Measurements from ENCODE around the gene SCN2B. TPM values are rescaled to one million over a fixed set of nuclear protein-coding genes. Genes with fewer than 3 reads are reported as not detected.
A peak's percentile ranks its signal among the peaks of the same experiment; 100 is the strongest.

Gene SCN2B
- total RNA-seq, 6 donors from 2014 or later = 0.22 to 2.4 (median 0.32) TPM; not detected in 2

- WGBS, 2 donors = 37 to 54% methylated on average over 9 to 13 of the region's 13 CpGs
- no peak for TF ChIP-seq POLR2AphosphoS5 (IDR thresholded peaks at IDR 0.05)
- Histone ChIP-seq H3K9me3 (no peaks in the 10 kb centered on the region), H3K36me3 (no peaks in the 10 kb centered on the region), H3K27ac (peak overlapping the region in 2 of 4 donors; percentile 23 to 26), H3K4me1 (peaks cover 6 to 25% (median 16%) of the 10 kb centered on the region in 4 donors), H3K27me3 (peaks cover 0 to 2% (median 0%) of the 10 kb centered on the region in 4 donors), H3K4me3 (peak overlapping the region in 1 of 4 donors; percentile 36)
- peak in 1 of 2 donors; percentile 41 for ATAC-seq (ENCODE audit: low FRiP score in 2 of 2)
- DNase-seq = no peak
These were observed 1.1 kb downstream of the SCN2B start for GRCh38 chr11:118175031-118175992.

- TF ChIP-seq CTCF (IDR thresholded peaks at IDR 0.05) = no peak
- TF ChIP-seq POLR2A (IDR thresholded peaks at IDR 0.05) = no peak
- no peak for TF ChIP-seq POLR2AphosphoS5 (IDR thresholded peaks at IDR 0.05)
- no peak for TF ChIP-seq EP300 (IDR thresholded peaks at IDR 0.05)
- Histone ChIP-seq H3K36me3 (no peaks in the 10 kb centered on the region), H3K27ac (no peak overlapping the region), H3K9me3 (no peaks in the 10 kb centered on the region), H3K4me3 (no peak overlapping the region), H3K4me1 (peaks cover 6 to 25% (median 14%) of the 10 kb centered on the region in 4 donors), H3K27me3 (peaks cover 0 to 2% (median 0%) of the 10 kb centered on the region in 4 donors)
- ATAC-seq (ENCODE audit: low FRiP score in 2 of 2) (no peak), DNase-seq (no peak)
- 89 to 90% methylated on average over 9 of the region's 9 CpGs for WGBS, 2 donors
These were observed 2.4 kb downstream of the SCN2B start for GRCh38 chr11:118174006-118174567.

GRCh38 chr11:118172356-118172755, 4.1 kb downstream of the SCN2B start:
- ATAC-seq (ENCODE audit: low FRiP score in 2 of 2) = no peak
- TF ChIP-seq POLR2A (IDR thresholded peaks at IDR 0.05) = no peak
- TF ChIP-seq POLR2AphosphoS5 (IDR thresholded peaks at IDR 0.05) = no peak
- no peak for TF ChIP-seq CTCF (IDR thresholded peaks at IDR 0.05)
- no peak for TF ChIP-seq EP300 (IDR thresholded peaks at IDR 0.05)
- no peak overlapping the region for H3K27ac ChIP-seq
- H3K9me3 ChIP-seq = no peaks in the 10 kb centered on the region
- no peak overlapping the region for H3K4me3 ChIP-seq
- peaks cover 0 to 2% (median 0%) of the 10 kb centered on the region in 4 donors for H3K27me3 ChIP-seq
- peaks cover 6 to 25% (median 14%) of the 10 kb centered on the region in 4 donors for H3K4me1 ChIP-seq
- 86 to 94% methylated on average over 6 to 9 of the region's 9 CpGs for WGBS, 2 donors
- DNase-seq = no peak
- no peaks in the 10 kb centered on the region for H3K36me3 ChIP-seq

- TF ChIP-seq EP300 (IDR thresholded peaks at IDR 0.05) (no peak), CTCF (IDR thresholded peaks at IDR 0.05) (peak; percentile 83 to 91 (median 88)), POLR2AphosphoS5 (IDR thresholded peaks at IDR 0.05) (no peak), POLR2A (IDR thresholded peaks at IDR 0.05) (no peak)
- no peaks in the 10 kb centered on the region for H3K36me3 ChIP-seq
- DNase-seq (peak; percentile 74 to 76), ATAC-seq (ENCODE audit: low FRiP score in 2 of 2) (peak; percentile 68 to 87)
- H3K4me1 ChIP-seq = peaks cover 6 to 25% (median 14%) of the 10 kb centered on the region in 4 donors
- no peak overlapping the region for H3K4me3 ChIP-seq
- H3K9me3 ChIP-seq = no peaks in the 10 kb centered on the region
- H3K27me3 ChIP-seq = peaks cover 0 to 2% (median 0%) of the 10 kb centered on the region in 4 donors
- 9 to 19% methylated on average over 10 to 29 of the region's 29 CpGs for WGBS, 2 donors
- no peak overlapping the region for H3K27ac ChIP-seq
These were observed 5.0 kb downstream of the SCN2B start for GRCh38 chr11:118171269-118172062.

Data from upper lobe of left lung (tissue), 6 donors.